ENCODE data around the gene XRCC5.

GRCh38 chr2:216071111-216071851 is 37.9 kb upstream of the XRCC5 start:
- TF ChIP-seq CTCF (IDR thresholded peaks at IDR 0.05) = no peak
- no peak for TF ChIP-seq POLR2A (IDR thresholded peaks at IDR 0.05)
